Adrenal gland (tissue), 5 donors: ENCODE data around the gene SAMD13.

Experiments
- POLR2A ChIP-seq, 2 donors: fragments of 450-650 bp; IDR thresholded peaks; one replicate each; pipeline ENCODE4 v1.6.1; 2017; ENCODE audit warnings: antibody characterized with exemption in 2 of 2, mild to moderate bottlenecking in 2 of 2, moderate library complexity in 1 of 2
- TF ChIP-seq, protein P1 (sequence below), 6 experiments: fragments of 450-650 bp in 4 of 6; fragments of 200-600 bp in 2 of 6; sonication (generic) in 1 of 6; IDR thresholded peaks; 1 replicate in 5 of 6; 2 replicates in 1 of 6; pipeline versions ENCODE4 v1.5.1 to v1.8.0; 2016 to 2021; ENCODE audit warnings: antibody characterized with exemption in 6 of 6, mild to moderate bottlenecking in 2 of 6, moderate library complexity in 1 of 6
- donor health status: DM: no; HTN: no; CAD: no.

DNA sequence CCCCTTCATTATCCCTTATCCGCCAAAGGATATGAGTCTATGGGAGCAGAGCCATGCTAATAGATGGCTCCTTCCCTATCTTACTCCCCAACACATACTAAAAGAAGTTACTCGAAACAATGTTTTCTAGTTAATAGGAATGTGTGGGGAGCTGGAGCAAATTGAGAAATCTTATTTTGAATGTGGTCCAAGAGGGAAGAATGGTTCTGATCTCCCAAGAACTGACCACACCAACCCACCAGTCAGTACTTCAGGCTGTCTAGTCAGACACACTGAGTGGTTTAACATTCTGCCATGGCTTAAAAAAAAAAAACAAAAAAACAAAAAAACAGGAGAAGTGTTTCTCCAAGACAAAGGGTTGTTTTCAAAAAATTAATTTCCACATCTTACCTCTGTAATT lies 65.3 kb downstream of the SAMD13 start:
- no peak for TF ChIP-seq POLR2A (IDR thresholded peaks at IDR 0.05)
- TF ChIP-seq, protein P1, sequence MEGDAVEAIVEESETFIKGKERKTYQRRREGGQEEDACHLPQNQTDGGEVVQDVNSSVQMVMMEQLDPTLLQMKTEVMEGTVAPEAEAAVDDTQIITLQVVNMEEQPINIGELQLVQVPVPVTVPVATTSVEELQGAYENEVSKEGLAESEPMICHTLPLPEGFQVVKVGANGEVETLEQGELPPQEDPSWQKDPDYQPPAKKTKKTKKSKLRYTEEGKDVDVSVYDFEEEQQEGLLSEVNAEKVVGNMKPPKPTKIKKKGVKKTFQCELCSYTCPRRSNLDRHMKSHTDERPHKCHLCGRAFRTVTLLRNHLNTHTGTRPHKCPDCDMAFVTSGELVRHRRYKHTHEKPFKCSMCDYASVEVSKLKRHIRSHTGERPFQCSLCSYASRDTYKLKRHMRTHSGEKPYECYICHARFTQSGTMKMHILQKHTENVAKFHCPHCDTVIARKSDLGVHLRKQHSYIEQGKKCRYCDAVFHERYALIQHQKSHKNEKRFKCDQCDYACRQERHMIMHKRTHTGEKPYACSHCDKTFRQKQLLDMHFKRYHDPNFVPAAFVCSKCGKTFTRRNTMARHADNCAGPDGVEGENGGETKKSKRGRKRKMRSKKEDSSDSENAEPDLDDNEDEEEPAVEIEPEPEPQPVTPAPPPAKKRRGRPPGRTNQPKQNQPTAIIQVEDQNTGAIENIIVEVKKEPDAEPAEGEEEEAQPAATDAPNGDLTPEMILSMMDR (IDR thresholded peaks at IDR 0.05) = no peak
